Hindlimb muscle (tissue), 1 donor: Measurements from ENCODE around the gene SHROOM2. TPM values are rescaled to one million over a fixed set of nuclear protein-coding genes. Genes with fewer than 3 reads are reported as not detected.
"Not testable (repeated sequence)": the region's sequence is repeated elsewhere in the genome, so short reads cannot be mapped to it uniquely, and the experiment has no call there.

ENCODE experiments used
- DNase-seq: peaks from one replicate; pipeline ENCODE4 v3.0.0-alpha.2; 2013
- polyA plus RNA-seq: library from polyadenylated mRNA; unstranded; fragments of 120-200 nt; gene quantifications from one replicate; pipeline ENCODE4 v1.2.1, GENCODE V29; 2013; ENCODE audit not compliant: insufficient read length

Gene SHROOM2
- polyA plus RNA-seq, result 1.2 TPM

- DNase-seq, result no peak
Observed at GRCh38 chrX:9785944-9786797, at the start of gene SHROOM2. Gene SHROOM2 (plus strand): TSS chrX:9786429. CDS start chrX:9786546, 117 bp downstream.

- DNase-seq, result no peak
Observed at GRCh38 chrX:9737363-9737762, 48.9 kb upstream of the SHROOM2 start.

- no peak for DNase-seq
Observed at GRCh38 chrX:9738151-9738550, 48.1 kb upstream of the SHROOM2 start.

GRCh38 chrX:9739130-9739529, 47.1 kb upstream of the SHROOM2 start:
- DNase-seq, result no peak

- DNase-seq, result no peak
Observed at GRCh38 chrX:9745417-9746115, 40.7 kb upstream of the SHROOM2 start.

GRCh38 chrX:9746148-9746888, 39.9 kb upstream of the SHROOM2 start:
- no peak for DNase-seq

GRCh38 chrX:9747644-9748043, 38.6 kb upstream of the SHROOM2 start:
- no peak for DNase-seq

- DNase-seq, result no peak
Observed at GRCh38 chrX:9749146-9749692, 37.0 kb upstream of the SHROOM2 start.

GRCh38 chrX:9757366-9757765, 28.9 kb upstream of the SHROOM2 start:
- no peak for DNase-seq

- DNase-seq, result no peak
Observed at GRCh38 chrX:9758021-9758638, 28.1 kb upstream of the SHROOM2 start.

GRCh38 chrX:9759337-9759736, 26.9 kb upstream of the SHROOM2 start:
- no peak for DNase-seq

- DNase-seq, result no peak
Observed at GRCh38 chrX:9765072-9765736, 21.0 kb upstream of the SHROOM2 start.

- no peak for DNase-seq
Observed at GRCh38 chrX:9765737-9766097, 20.5 kb upstream of the SHROOM2 start, which contains the start of gene GPR143. Gene GPR143 (minus strand): TSS chrX:9765847. CDS start chrX:9765817, 30 bp downstream.

- no peak for DNase-seq
Observed at GRCh38 chrX:9767375-9767774, 18.9 kb upstream of the SHROOM2 start.

GRCh38 chrX:9768321-9768839, 17.8 kb upstream of the SHROOM2 start:
- not testable (repeated sequence) for DNase-seq

GRCh38 chrX:9770319-9770718, 15.9 kb upstream of the SHROOM2 start:
- DNase-seq, result no peak

GRCh38 chrX:9772943-9773342, 13.3 kb upstream of the SHROOM2 start:
- no peak for DNase-seq

- DNase-seq, result no peak
Observed at GRCh38 chrX:9775930-9776329, 10.3 kb upstream of the SHROOM2 start.

GRCh38 chrX:9781941-9782340, 4.3 kb upstream of the SHROOM2 start:
- no peak for DNase-seq

GRCh38 chrX:9784332-9784731, 1.9 kb upstream of the SHROOM2 start:
- no peak for DNase-seq

- no peak for DNase-seq
Observed at GRCh38 chrX:9785254-9785943, 830 bp upstream of the SHROOM2 start.
